Panc1 (cell line): ENCODE data around the gene FPR2. TPM values are rescaled to one million over a fixed set of nuclear protein-coding genes. Genes with fewer than 3 reads are reported as not detected.

ENCODE experiments used
- ATAC-seq: fragments of 200-7000 bp; cut with Tn5 transposase; 2 replicates; pipeline ENCODE4 v1.9.1; 2020; ENCODE audit warnings: mild to moderate bottlenecking, moderate library complexity
- BruUV-seq: library from RNA; stranded (reverse); fragments of 400-500 nt; replicated peaks from 2 replicates; lab custom pipeline; 2021; lab: Mats Ljungman, UMichigan
- CTCF ChIA-PET: fragments of 300-600 bp; sonication (Branson Sonifier 250); formaldehyde crosslinking; loops from one replicate; lab custom pipeline; 2022; ENCODE audit warnings: antibody characterized with exemption; lab: Charles Lee
- POLR2A ChIA-PET: fragments of 300-600 bp; sonication (Branson Sonifier 250); formaldehyde crosslinking; loops from one replicate; lab custom pipeline; 2022; ENCODE audit warnings: antibody characterized with exemption; lab: Charles Lee
- DNase-seq: peaks from one replicate; pipeline ENCODE4 v3.0.0-alpha.2; 2010; ENCODE audit warnings: low read depth, low spot score
- H3K27ac ChIP-seq: 2 replicates; pipeline ENCODE4 v1.5.1; 2011; ENCODE audit warnings: mild to moderate bottlenecking, low read length, inconsistent platforms
- H3K27me3 ChIP-seq: fragments of 200-500 bp; sonication (Bioruptor generic); 2 replicates; pipeline ENCODE4 v1.6.0; 2014; ENCODE audit warnings: low read length, inconsistent platforms; ENCODE audit not compliant: control insufficient read depth, insufficient read depth
- H3K36me3 ChIP-seq: fragments of 200-500 bp; sonication (Bioruptor generic); 2 replicates; pipeline ENCODE4 v1.5.1; 2014; ENCODE audit warnings: inconsistent platforms, mild to moderate bottlenecking, low read length, moderate library complexity; ENCODE audit not compliant: control insufficient read depth, insufficient read depth
- H3K4me1 ChIP-seq: 2 replicates; pipeline ENCODE4 v1.5.1; 2011; ENCODE audit warnings: inconsistent platforms, mild to moderate bottlenecking, low read length, moderate library complexity; ENCODE audit not compliant: control insufficient read depth, insufficient read depth
- H3K4me3 ChIP-seq, 2 experiments: 2 replicates each; pipeline ENCODE4 v1.5.1; 2011 to 2012; ENCODE audit warnings: low read depth in 2 of 2, low read length in 2 of 2, mild to moderate bottlenecking in 2 of 2, inconsistent platforms in 1 of 2, moderate library complexity in 1 of 2
- H3K9me3 ChIP-seq: fragments of 200-500 bp; sonication (Bioruptor generic); 2 replicates; pipeline ENCODE4 v1.5.1; 2014; ENCODE audit warnings: low read depth, mild to moderate bottlenecking, inconsistent platforms, low read length, moderate library complexity; ENCODE audit not compliant: control insufficient read depth, insufficient read depth
- CTCF ChIP-seq: fragments of 450-650 bp; IDR thresholded peaks from 2 replicates; pipeline ENCODE4 v1.5.1; 2017; ENCODE audit warnings: mild to moderate bottlenecking
- POLR2AphosphoS5 ChIP-seq: IDR thresholded peaks from 2 replicates; pipeline ENCODE4 v1.6.1; 2012; ENCODE audit warnings: mild to moderate bottlenecking, low read depth, low read length, moderate library complexity
- REST ChIP-seq, 2 experiments: IDR thresholded peaks; 2 replicates each; pipeline ENCODE4 v1.6.1; 2011 to 2012; ENCODE audit warnings: low read depth in 2 of 2, control low read depth in 1 of 2, low read length in 1 of 2, mild to moderate bottlenecking in 1 of 2, moderate library complexity in 1 of 2; ENCODE audit not compliant: insufficient read depth in 1 of 2
- SIN3A ChIP-seq: IDR thresholded peaks from 2 replicates; pipeline ENCODE4 v1.6.1; 2012; ENCODE audit warnings: low read depth, mild to moderate bottlenecking, low read length, moderate library complexity, borderline replicate concordance; ENCODE audit not compliant: insufficient read depth
- TCF7L2 ChIP-seq: IDR thresholded peaks from 2 replicates; pipeline ENCODE4 v1.6.1; 2011; ENCODE audit warnings: mild to moderate bottlenecking, low read depth, low read length, inconsistent platforms
- in situ Hi-C: cut with HindIII; loops from 2 replicates; pipeline ENCODE4 v1.10.0; 2016; ENCODE audit warnings: low sequenced_read_pairs, low pct_unique_long_range_greater_than_20kb
- intact Hi-C: fragments of 100-400 bp; cut with micrococcal nuclease; formaldehyde crosslinking; loops from one replicate; pipeline ENCODE4 v1.10.0; 2022; ENCODE audit not compliant: unreplicated experiment
- total RNA-seq: library from RNA; stranded (reverse); gene quantifications from one replicate; pipeline ENCODE4 v1.2.1, GENCODE V29; 2021; ENCODE audit not compliant: unreplicated experiment

Gene FPR2
- total RNA-seq, 1 experiment from 2014 or later = not detected

DNA sequence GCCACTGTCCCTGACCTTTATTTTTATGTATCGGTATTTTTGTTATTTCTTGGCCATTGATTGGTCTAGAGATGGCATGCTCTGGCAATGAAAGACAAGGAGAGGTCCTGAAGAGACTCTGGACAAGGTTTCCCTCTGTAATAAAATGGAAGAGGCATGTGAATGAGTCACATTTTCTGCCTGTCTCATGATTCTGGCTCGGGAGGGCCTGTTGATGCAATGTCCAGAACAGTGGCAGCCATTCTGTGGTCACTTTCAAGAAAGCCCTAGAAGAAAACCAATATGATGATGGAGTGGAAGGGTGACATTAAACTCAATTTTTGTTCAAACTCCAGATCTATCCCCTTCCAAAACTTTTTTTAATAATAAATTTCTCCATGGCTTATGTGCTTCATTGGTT is 32.0 kb downstream of the FPR2 start:
- CTCF ChIA-PET = no interaction called here
- TF ChIP-seq CTCF (no peak), REST (IDR thresholded peaks at IDR 0.05; ENCODE audit: insufficient read depth in 1 of 2, low read depth in 2 of 2, low read length in 1 of 2) (no peak), TCF7L2 (no peak), POLR2AphosphoS5 (no peak), SIN3A (no peak)
- DNase-seq = no peak
- in situ Hi-C loops (no loop called here), intact Hi-C loops (no loop called here)
- no peak overlapping the region for H3K4me3 ChIP-seq
- no peaks in the 10 kb centered on the region for H3K27me3 ChIP-seq
- H3K4me1 ChIP-seq = no peaks in the 10 kb centered on the region
- no peaks in the 10 kb centered on the region for H3K9me3 ChIP-seq
- no peaks in the 10 kb centered on the region for H3K36me3 ChIP-seq
- no peak overlapping the region for H3K27ac ChIP-seq
- BruUV-seq = no TSS peak
- POLR2A ChIA-PET = no interaction called here
- no peak for ATAC-seq

GRCh38 chr19:51793994-51794393 is 33.0 kb downstream of the FPR2 start:
- in situ Hi-C loops (no loop called here), intact Hi-C loops (no loop called here)
- POLR2A ChIA-PET = no interaction called here
- H3K36me3 ChIP-seq = no peaks in the 10 kb centered on the region
- ATAC-seq = no peak
- no peaks in the 10 kb centered on the region for H3K9me3 ChIP-seq
- DNase-seq = no peak
- CTCF ChIA-PET = no interaction called here
- H3K27me3 ChIP-seq = no peaks in the 10 kb centered on the region
- H3K27ac ChIP-seq = no peak overlapping the region
- H3K4me1 ChIP-seq = no peaks in the 10 kb centered on the region
- TF ChIP-seq REST (IDR thresholded peaks at IDR 0.05; ENCODE audit: insufficient read depth in 1 of 2, low read depth in 2 of 2, low read length in 1 of 2) = no peak
- no peak overlapping the region for H3K4me3 ChIP-seq
- BruUV-seq = no TSS peak
